Stimulated activated CD4-positive, alpha-beta T cell treated with anti-CD3 and anti-CD28 coated beads, Interleukin-1b, Interleukin-23, amount 100 ng/mL, for 1 hour (primary cell): Measurements from ENCODE around the gene PRDM11.
"Not testable (repeated sequence)": the region's sequence is repeated elsewhere in the genome, so short reads cannot be mapped to it uniquely, and the experiment has no call there.

ENCODE experiments used
- DNase-seq, 2 donors: peaks; one replicate each; pipeline ENCODE4 v3.0.0-alpha.2; 2020; ENCODE audit warnings: low read depth in 2 of 2

PRDM11 gene

DNA sequence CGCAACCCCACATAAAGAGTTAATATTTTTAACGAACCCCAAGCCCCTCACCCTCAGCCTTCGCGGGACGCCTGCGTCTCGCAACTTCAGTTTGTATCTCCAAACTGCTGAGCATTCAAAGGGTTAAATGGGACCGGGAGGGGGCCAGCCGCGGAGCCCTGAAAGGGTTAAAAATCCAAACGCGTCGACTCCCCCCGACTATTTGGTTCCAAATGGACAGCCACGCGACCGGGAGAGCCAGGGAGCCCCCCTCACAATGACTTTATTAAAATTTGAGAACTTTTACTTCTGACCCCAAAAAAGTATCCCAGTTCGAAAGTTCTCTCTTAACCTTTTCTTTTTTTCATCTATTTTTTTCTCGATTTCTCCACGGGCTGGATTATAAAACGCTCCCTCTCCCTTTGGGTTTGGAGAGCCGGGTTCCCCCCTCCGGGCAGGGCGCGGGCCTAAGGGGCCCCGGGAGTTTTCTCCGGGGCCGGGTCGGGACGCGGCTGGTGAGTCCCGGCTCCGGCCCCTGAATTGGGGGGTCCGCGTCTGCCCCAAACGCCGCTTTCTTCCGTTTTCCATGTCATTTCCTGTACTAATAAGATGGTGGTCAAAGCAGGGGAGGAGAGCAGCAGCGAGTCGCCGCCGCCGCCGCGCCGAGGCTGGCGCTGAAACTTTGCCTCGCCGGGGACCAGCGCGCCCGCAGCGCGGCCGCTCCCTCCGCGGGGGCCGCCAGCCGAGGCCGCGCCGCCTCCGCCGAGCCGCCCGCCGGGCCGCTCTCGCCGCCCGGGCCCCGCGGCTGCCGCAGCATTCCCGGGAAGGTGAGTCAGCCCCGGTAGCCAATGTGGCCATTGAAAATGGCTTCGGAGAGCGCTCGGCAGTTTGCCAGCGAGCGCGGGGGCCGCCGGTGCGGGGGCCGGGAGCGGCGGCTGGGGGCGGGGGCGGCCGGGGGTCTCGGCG is at the start of gene PRDM11:
TSS of gene PRDM11 (plus strand) at position 568 of the 945 bp plus-strand sequence. CDS start 35,128 bp downstream, outside the sequence.
- DNase-seq, result peak in 1 of 2 donors; percentile 10

DNA sequence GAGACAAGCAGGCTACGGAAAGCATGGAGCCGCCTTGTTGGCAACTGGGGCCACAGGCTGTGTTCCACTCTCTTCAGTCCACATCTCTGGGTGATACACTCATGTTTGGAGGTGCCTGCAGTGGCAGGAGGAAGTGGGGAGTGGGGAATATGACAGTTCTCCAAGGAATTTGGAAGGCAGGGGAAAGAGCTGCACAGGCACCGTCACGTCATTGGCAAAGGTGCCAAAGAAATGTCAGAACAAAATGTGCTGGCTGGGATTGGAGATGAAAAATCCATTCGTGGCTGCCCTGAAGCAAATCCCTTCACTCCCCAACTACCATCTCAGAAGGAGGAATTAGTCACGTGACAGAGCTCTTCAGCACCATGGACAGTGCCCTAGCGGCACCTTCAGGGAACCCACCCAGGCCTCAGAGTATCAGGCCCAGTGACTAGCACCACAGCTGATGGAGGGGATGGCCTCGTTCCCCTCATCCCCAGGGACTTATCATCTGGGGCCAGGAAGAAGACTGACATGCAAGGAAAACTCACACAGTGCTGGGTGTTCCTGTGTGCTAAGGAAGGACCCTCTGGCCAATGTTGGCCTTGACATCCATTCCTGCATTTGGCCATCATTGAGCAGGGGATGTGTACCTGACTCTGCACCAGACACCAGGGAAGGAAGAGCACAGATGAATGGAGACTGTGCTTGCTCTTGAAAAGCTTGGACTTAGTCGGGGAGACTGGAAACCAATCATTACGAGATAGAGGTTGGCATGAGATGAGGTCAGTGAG is 48.5 kb upstream of the PRDM11 start:
- no peak for DNase-seq

- DNase-seq, result no peak
These were observed 47.5 kb upstream of the PRDM11 start for GRCh38 chr11:45098929-45099328.

- DNase-seq, result no peak
These were observed 46.1 kb upstream of the PRDM11 start for GRCh38 chr11:45100339-45100738.

GRCh38 chr11:45102361-45102809 is 44.1 kb upstream of the PRDM11 start:
- DNase-seq, result no peak

DNA sequence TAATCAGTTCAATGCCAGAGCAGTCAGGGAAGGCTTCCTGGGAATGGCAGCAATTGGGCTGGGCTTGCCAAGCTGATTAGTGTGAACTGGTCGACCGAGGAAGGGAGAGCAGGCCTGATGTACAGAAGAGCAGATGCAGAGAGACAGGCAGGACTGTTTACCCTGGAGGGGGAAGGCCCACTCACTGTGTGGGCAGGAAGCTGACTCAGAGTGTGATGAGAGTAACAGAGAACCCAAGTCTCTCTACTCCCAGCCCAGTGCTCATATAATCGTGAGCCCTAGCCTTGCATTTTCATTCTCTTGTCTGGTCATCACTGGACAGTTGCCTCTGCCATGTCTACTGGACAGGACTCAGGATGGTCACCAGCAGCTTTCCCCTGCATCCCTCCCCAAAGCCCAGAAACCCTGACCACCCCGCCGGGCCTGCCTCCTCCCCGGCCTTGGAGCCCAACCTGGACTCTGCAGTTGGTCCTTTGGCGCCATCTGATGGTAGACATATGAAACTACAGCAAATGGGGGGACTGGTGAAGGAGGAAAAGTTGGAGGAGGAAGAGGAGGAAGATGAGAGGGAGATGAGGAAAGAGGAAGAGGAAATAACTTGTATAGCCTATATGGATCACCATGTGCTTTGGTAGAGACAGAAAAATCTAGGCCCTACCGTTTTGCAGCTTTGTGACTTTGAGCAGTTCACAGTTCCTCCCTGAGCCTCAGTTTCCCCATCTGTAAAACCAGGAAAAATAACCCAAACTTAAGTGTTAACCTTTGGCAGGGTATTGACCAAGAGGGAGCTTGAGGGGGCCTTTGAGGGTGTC is 43.4 kb upstream of the PRDM11 start:
- DNase-seq, result peak in 1 of 2 donors; percentile 37

DNA sequence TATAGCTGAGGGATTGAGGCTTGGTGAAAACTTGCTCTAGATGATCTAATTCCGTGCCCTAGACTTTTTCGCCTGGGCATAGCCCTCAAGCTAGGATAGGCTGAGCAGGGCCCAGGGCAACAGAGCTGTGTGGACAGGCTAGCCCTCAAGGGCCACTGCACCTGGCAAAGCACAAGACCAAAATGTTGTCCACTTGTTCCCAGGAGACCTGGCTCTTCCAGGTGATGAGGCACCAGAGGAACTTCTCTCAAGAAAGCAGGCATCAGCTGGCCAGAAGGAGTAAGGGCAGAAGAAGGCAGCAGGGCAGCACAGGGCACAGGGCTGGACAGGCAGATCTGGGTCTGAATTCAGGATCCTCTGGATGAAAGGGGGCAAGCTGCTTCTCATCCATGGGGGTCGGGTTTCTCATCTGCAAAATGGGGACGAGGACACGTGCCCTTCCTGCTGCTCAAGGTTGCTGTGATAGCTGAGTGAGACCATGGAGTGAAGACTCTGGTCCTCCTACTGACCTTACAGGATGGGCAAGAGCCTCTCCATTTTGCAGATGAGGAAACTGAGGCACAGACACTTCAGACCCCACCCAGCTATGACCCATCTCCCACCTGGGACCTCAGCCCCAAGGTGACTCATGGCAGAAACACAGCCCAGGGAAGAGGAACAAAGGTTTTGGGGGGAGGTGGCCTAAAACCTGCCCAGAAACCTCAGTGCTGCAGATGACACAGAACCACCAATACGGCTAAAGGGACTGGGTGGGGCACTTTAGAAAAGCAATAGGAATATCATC is 42.2 kb upstream of the PRDM11 start:
- no peak for DNase-seq

- DNase-seq, result no peak
These were observed 41.7 kb upstream of the PRDM11 start for GRCh38 chr11:45104790-45105084.

DNA sequence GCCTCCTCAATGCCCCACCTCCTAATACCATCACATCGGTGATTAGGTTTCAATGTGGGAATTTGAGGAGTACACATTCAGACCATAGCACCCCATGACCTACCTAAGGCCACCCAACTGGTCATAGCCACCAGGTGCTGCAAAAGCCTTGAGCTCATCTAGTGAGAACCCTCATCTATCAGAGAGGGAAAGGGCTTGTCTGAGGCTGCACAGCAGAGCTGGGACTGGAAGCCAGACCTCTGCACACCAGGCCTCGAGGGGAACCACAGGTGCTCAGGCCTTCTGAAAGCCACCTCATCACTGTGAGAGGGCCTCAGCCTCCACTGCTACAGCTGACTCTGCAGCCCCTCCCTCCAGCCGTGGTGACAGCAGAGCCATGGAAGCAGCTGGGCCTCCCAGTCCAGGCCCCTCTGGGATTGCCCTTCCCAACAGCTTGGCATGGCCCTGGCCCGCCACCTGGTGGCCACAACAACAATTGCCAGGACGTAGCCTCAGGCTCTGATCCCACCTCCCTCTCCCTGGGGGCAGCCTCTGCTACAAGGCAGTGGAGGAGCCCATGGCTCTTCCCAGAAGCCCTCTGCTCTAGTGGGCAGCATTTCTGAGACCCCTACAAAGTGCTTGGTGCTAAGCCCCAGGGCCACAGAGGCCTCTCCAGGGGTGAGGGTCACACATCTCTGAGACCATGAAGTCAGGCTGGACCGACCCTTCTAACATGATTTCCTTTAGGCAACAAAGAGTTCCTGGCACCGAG is 41.0 kb upstream of the PRDM11 start:
- peak in 1 of 2 donors; percentile 43 for DNase-seq

DNA sequence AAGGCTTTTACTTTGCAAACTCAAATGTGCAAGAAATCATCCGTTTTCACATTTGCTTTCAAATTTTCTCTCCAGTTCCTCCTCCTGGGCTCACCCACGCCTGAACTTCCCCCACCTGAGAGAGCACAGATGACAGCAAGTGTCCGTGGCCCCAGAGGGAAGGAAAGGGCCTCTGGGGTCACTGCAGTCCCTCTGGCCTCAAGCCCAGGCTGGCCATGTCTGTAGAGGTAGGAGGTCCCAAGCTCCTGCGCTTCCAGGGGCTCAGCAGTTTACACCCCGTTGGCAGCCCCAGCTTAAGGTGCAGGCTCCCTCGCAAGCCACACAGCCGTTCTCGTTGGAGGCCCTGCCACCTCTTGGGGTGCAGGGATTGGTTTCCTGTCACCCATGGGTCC is 40.5 kb upstream of the PRDM11 start:
- no peak for DNase-seq

DNA sequence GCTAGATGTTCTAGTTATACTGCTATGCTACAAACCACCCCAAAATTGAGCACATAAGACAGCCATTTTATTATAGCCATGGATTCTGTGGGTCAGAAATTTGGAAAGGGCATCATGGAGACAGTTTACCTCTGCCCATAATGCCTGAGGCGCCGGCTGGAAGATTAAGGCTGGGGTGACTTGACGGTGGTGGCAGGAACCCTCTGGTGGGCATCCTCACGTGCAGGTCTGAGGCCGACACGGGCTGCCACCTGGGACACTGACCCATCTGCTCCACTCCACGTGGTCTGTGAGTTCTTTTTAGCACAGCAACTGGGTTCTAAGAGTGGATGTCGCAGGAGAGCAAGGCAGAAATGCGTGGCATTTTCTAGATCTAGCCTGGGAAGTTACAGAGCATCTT is 40.0 kb upstream of the PRDM11 start:
- DNase-seq, result no peak

GRCh38 chr11:45107029-45107428 is 39.4 kb upstream of the PRDM11 start:
- DNase-seq, result no peak

DNA sequence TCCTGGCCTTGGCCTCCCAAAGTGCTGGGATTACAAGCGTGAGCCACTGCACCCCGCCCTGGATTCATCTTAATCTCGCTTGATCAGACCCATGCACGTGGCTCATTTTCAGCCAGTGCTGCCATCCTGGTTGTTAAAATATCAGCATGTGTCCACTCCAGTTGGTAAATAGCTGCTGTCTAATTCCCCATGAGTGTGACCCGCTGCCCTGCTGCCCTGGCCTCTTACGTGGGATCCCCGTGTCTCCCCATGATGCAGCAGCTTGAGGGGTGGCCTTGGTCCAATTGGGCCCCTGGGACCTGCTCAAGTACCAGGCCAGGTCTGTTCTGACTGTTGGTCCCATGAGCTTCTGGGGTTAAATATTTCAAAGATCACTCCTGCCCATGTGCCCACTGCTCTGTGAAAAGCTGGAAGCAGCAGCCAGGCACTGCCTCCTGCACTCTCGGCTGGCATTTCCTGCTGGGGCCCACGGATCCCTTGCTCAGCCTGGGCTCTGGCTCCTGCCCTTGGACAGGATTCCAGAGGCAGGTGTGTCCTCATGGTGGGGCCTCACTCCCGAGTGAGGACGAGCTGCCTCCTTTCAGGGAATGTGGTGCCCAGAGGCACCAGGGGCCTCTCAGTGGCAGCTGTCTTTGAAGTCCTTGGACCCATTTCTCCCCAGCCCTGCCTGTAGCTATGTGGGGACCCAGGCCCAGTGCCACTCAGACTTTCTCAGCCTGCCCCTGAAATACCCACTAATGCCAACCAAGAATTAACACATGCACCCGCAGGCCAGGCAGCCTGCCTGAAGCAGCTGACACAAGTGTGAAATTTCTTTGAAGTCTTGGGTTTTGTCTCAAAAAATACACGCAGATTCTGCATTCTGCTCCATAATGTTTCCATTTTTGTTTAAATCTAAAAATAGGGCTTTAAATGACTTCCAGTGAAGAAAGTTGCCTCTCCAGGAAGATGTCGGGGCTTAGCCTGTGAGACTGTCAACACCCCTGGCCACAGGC is 38.1 kb upstream of the PRDM11 start:
- DNase-seq, result no peak

DNA sequence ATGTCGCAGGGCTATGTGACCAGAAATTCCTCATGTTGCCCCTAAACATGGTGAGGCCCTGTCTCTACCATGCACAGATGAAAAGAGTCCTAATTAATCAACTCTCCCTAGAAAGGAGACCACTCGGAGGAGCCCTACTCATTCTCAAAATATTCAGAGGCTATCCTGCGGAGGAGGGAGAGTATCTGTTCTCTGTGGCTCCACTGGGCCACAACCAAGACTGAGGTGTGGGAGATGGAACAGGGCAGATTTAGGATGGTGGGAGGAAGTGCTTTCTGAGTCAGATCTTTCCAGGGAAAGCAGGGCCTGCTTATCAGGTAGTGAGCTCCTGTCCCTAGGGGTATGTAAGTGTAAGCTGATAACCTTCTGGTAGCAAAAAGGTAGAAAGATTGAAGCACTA is 37.0 kb upstream of the PRDM11 start:
- no peak for DNase-seq

GRCh38 chr11:45110562-45110961 is 35.9 kb upstream of the PRDM11 start:
- DNase-seq, result no peak

GRCh38 chr11:45113807-45114206 is 32.6 kb upstream of the PRDM11 start:
- no peak for DNase-seq

GRCh38 chr11:45127836-45128235 is 18.6 kb upstream of the PRDM11 start:
- not testable (repeated sequence) for DNase-seq

DNA sequence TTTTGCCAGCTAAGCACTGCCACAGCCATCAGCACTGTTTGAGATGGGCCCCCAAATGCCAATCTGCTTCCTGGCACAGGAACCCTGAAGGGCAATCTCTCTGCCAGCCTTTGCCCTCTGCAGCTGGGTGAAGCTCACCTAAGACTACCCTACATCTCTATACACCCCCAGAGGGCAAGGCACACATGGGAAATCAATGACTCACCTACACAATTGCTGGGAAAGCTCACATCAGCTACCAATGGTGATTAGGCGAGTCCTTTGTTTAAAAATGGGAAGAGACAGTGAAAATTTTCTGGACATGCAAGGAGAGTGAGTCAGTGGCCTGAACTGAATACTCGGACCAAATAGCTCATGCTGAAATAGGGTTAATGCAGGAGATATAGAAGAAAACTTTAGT is 12.6 kb upstream of the PRDM11 start:
- no peak for DNase-seq

GRCh38 chr11:45141171-45141570 is 5.3 kb upstream of the PRDM11 start:
- no peak for DNase-seq
